Endothelial cell of umbilical vein (primary cell): ENCODE data around the gene SP8. TPM values are rescaled to one million over a fixed set of nuclear protein-coding genes. Genes with fewer than 3 reads are reported as not detected.

Experiments
- BruUV-seq: library from RNA; stranded (reverse); fragments of 400-500 nt; replicated peaks from 2 replicates; lab custom pipeline; 2021; lab: Mats Ljungman, UMichigan
- CTCF ChIA-PET: fragments of 300-600, 350-600 bp; sonication (Branson Sonifier 250); formaldehyde crosslinking; loops from one replicate; lab custom pipeline; 2021; ENCODE audit warnings: antibody characterized with exemption, inconsistent platforms; lab: Charles Lee
- POLR2A ChIA-PET: fragments of 300-600, 350-600 bp; sonication (Branson Sonifier 250); formaldehyde crosslinking; loops from one replicate; lab custom pipeline; 2021; ENCODE audit warnings: antibody characterized with exemption, inconsistent platforms; lab: Charles Lee
- DNase-seq: peaks from one replicate; pipeline ENCODE4 v3.0.0-alpha.2; 2011; ENCODE audit warnings: low read depth, low spot score
- FAIRE-seq: peaks from 2 replicates; lab custom pipeline; 2011; peaks lifted over from hg19 to GRCh38; lab: Jason Lieb, UNC
- H2AFZ ChIP-seq: 2 replicates; pipeline ENCODE4 v1.6.0; 2012; ENCODE audit warnings: low read depth, low read length, control low read depth, inconsistent platforms
- H3K27ac ChIP-seq: 2 replicates; pipeline ENCODE4 v1.5.1; 2011; ENCODE audit warnings: low read depth, mild to moderate bottlenecking, control low read depth, low read length, moderate library complexity; ENCODE audit not compliant: insufficient read depth
- H3K27me3 ChIP-seq, 2 experiments: 2 replicates each; pipeline versions ENCODE4 v1.6.0 to v1.6.1; 2011; ENCODE audit warnings: low read length in 2 of 2, mixed read lengths in 1 of 2; ENCODE audit not compliant: control insufficient read depth in 2 of 2, insufficient read depth in 2 of 2
- H3K36me3 ChIP-seq, 2 experiments: 2 replicates in 1 of 2; 3 replicates in 1 of 2; pipeline ENCODE4 v1.5.1; 2011; ENCODE audit warnings: low read length in 2 of 2, mild to moderate bottlenecking in 1 of 2, moderate library complexity in 1 of 2; ENCODE audit not compliant: control insufficient read depth in 2 of 2, insufficient read depth in 2 of 2; ENCODE audit errors: extremely low read depth in 1 of 2
- H3K4me1 ChIP-seq: 3 replicates; pipeline ENCODE4 v1.5.1; 2011; ENCODE audit warnings: mild to moderate bottlenecking, low read length; ENCODE audit not compliant: control insufficient read depth, insufficient read depth; ENCODE audit errors: extremely low read depth
- H3K4me2 ChIP-seq: 2 replicates; pipeline ENCODE4 v1.6.1; 2011; ENCODE audit warnings: low read length, control low read depth, mixed read lengths; ENCODE audit not compliant: insufficient read depth
- H3K4me3 ChIP-seq, 3 experiments: fragments of 200-600 bp in 1 of 3; sonication (generic), shearing (Covaris generic) in 1 of 3; replicated peaks in 1 of 3; 2 replicates each; pipeline ENCODE4 v1.5.1; 2011 to 2016; ENCODE audit warnings: control low read depth in 3 of 3, low read length in 3 of 3, mild to moderate bottlenecking in 2 of 3, inconsistent platforms in 1 of 3, low read depth in 1 of 3, moderate library complexity in 1 of 3; ENCODE audit not compliant: insufficient read depth in 1 of 3
- H3K79me2 ChIP-seq: 2 replicates; pipeline ENCODE4 v1.6.0; 2012; ENCODE audit warnings: low read length, inconsistent platforms; ENCODE audit not compliant: control insufficient read depth, insufficient read depth
- H3K9ac ChIP-seq: replicated peaks from 2 replicates; pipeline ENCODE3; 2011; ENCODE audit warnings: low read length, control low read depth; ENCODE audit not compliant: insufficient read depth; ENCODE audit errors: extremely low read depth
- H3K9me1 ChIP-seq: replicated peaks from 3 replicates; pipeline ENCODE4 v1.6.0; 2011; ENCODE audit warnings: mild to moderate bottlenecking, low read length; ENCODE audit not compliant: control insufficient read depth, insufficient read depth; ENCODE audit errors: extremely low read depth
- H3K9me3 ChIP-seq: replicated peaks from 2 replicates; pipeline ENCODE4 v1.5.1; 2012; ENCODE audit warnings: low read length, inconsistent platforms; ENCODE audit not compliant: control insufficient read depth, insufficient read depth
- H4K20me1 ChIP-seq: replicated peaks from 2 replicates; pipeline ENCODE3; 2011; ENCODE audit warnings: mild to moderate bottlenecking, low read length; ENCODE audit not compliant: control insufficient read depth, insufficient read depth; ENCODE audit errors: extremely low read depth
- EZH2 ChIP-seq: IDR thresholded peaks from 2 replicates; pipeline ENCODE4 v1.6.1; 2012; ENCODE audit warnings: borderline replicate concordance, low read depth, mild to moderate bottlenecking, moderate library complexity, low read length, inconsistent platforms; ENCODE audit not compliant: severe bottlenecking
- FOS ChIP-seq: IDR thresholded peaks from 2 replicates; pipeline ENCODE4 v1.6.1; 2011; ENCODE audit warnings: mild to moderate bottlenecking, low read length, moderate library complexity, borderline replicate concordance; ENCODE audit not compliant: insufficient read depth
- GATA2 ChIP-seq: IDR thresholded peaks from 2 replicates; pipeline ENCODE4 v1.7.0; 2011; ENCODE audit warnings: low read depth, mild to moderate bottlenecking, moderate library complexity, mixed read lengths, low read length; ENCODE audit not compliant: insufficient read length, insufficient read depth
- JUN ChIP-seq: IDR thresholded peaks from 2 replicates; pipeline ENCODE4 v1.6.1; 2011; ENCODE audit warnings: borderline replicate concordance, low read depth; ENCODE audit not compliant: insufficient read length, insufficient read depth
- MAX ChIP-seq: IDR thresholded peaks from 2 replicates; pipeline ENCODE4 v1.6.1; 2011; ENCODE audit not compliant: insufficient read depth, insufficient read length
- MYC ChIP-seq: IDR thresholded peaks from one replicate; pipeline ENCODE4 v1.6.1; 2011; ENCODE audit warnings: mild to moderate bottlenecking, low read depth, low read length
- POLR2A ChIP-seq: IDR thresholded peaks from 2 replicates; pipeline ENCODE4 v1.6.1; 2012; ENCODE audit warnings: low read depth, mild to moderate bottlenecking, control low read depth, low read length
- POLR2AphosphoS5 ChIP-seq: IDR thresholded peaks from 2 replicates; pipeline ENCODE4 v1.6.1; 2012; ENCODE audit warnings: low read depth, mild to moderate bottlenecking, control low read depth, low read length, moderate library complexity; ENCODE audit not compliant: insufficient read depth
- dilution Hi-C: fragments of 300-500 bp; cut with MboI; formaldehyde crosslinking; loops from one replicate; pipeline ENCODE4 v1.15.0; 2019; ENCODE audit warnings: low sequenced_read_pairs; ENCODE audit not compliant: extremely low pct_ligation_motif_present
- intact Hi-C: fragments of 100-400 bp; cut with micrococcal nuclease; formaldehyde crosslinking; loops from one replicate; pipeline ENCODE4 v1.10.0; 2022
- polyA plus RNA-seq, 4 experiments: library from polyadenylated mRNA; depleted of rRNA in 3 of 4; stranded (reverse) in 3 of 4; unstranded in 1 of 4; fragments of >200 nt; gene quantifications; 2 replicates each; pipeline versions ENCODE4 v1.2.1 to v1.2.3, GENCODE V29; 2011 to 2012; ENCODE audit warnings: missing spikeins in 1 of 4
- total RNA-seq: library from RNA; stranded (reverse); gene quantifications from 2 replicates; pipeline ENCODE4 v1.2.3, GENCODE V29; 2021

The SP8 gene
- total and polyA plus RNA-seq, 2 donors (not counting 3 experiments of a cell fraction or from before 2014, with no cell fraction given), result 0.38 to 0.92 TPM

- DNase-seq, result no peak
- Histone ChIP-seq H3K4me2 (no peak overlapping the region), H3K36me3 (no peaks in the 10 kb centered on the region), H3K4me3 (no peak overlapping the region), H3K9ac (no peak overlapping the region), H3K79me2 (no peaks in the 10 kb centered on the region), H2AFZ (no peak overlapping the region), H4K20me1 (no peaks in the 10 kb centered on the region), H3K9me1 (no peaks in the 10 kb centered on the region), H3K27me3 (peaks cover 83 to 97% of the 10 kb centered on the region in 2 experiments), H3K9me3 (no peaks in the 10 kb centered on the region), H3K27ac (no peak overlapping the region), H3K4me1 (peaks cover 19% of the 10 kb centered on the region)
- dilution Hi-C loops (no loop called here), intact Hi-C loops (loop anchor here (5.0 to 10.0 kb wide), 3 partner anchors 529 to 1716 kb away; partner anchors contain the start of genes CDCA7L and STEAP1B)
- TF ChIP-seq GATA2 (no peak), POLR2A (no peak), JUN (no peak), MYC (no peak), POLR2AphosphoS5 (no peak), EZH2 (no peak), MAX (no peak), FOS (no peak)
- ChIA-PET CTCF (no interaction called here), POLR2A (interaction anchor here (0.7 kb wide), 1 partner anchor 8 kb away, joined by 11 read pairs; no protein-coding TSS in a partner anchor)
- BruUV-seq, result no TSS peak
- FAIRE-seq, result no peak
Measured at GRCh38 chr7:20788420-20788990, 1.8 kb upstream of the SP8 start.
